GM18526 (cell line): Measurements from ENCODE around the gene SYT2.

ENCODE experiments used
- POLR2A ChIP-seq: IDR thresholded peaks from 3 replicates; pipeline ENCODE4 v1.6.1; 2011; ENCODE audit not compliant: insufficient read length; ENCODE audit errors: extremely low read depth

SYT2 gene

DNA sequence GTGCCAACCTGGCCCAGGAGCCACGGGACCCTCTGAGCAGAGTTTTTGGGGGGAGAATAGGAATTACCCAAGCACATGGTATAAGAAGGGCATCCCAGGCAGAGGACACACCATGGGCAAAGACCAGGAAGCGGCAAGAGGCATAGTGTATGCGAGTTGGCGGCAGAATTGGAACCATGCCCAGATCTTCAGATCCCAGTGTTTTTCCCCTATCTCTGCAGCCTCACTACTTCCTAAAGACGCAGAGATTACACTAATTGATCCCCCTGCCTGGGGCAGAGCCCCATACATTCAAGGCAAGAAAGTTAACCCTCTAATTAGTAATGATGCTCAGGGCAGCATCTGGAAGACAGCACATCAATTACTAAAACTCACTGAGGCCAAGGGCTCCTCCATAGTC is 48.2 kb downstream of the SYT2 start:
- no peak for TF ChIP-seq POLR2A

DNA sequence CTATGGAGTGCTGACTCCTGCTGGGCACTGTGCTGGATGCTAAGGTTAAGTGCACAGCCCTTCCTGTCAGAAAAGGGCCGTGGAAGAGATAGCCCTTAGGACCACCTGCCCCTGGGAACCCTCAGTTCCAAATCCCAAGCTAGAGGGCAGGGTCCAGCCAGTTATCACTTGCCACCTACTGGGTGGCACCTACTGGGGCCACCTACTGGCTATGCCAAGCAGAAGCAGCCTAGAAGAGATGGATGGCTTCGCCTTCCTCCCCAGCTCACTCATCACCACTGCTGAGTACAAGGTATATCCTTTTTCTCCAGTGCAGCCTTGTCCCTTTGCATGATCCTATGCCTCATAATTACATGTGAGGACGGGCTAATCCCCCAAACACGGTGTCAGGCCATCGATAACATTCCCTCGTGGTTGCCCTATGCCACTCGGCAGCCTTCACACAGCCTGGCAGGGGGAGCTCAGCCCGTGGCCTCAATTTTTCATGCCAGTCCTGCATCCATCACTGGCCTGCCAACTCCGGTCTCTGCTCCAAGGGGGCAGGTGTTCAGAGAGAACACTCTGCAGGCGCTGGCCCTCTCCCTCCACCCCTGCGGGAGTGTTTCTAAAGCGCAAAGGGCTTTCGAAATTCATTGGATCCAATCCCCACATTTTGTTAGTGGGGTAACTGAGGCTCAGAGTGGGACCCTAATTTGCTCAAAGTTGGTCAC is 49.0 kb downstream of the SYT2 start:
- TF ChIP-seq POLR2A, result no peak

DNA sequence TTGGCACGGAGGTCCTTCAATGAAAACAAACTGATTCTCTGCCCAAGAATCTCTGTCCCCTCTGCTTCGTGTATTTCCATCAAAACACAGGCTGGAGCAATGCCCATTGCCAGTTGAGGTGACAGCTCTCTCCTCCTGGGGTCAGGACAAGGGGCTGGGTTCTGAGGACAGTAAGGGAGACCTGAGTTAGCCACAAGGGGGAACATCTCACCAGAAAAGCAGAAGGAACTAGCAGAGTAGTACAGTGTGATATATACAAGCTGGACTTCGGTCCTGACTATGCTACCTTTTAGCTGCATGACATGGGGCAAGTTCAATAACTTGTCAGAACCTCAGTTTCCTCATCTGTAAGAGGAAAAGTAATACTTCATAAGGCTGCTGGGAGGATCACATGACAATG is 50.3 kb downstream of the SYT2 start:
- no peak for TF ChIP-seq POLR2A

DNA sequence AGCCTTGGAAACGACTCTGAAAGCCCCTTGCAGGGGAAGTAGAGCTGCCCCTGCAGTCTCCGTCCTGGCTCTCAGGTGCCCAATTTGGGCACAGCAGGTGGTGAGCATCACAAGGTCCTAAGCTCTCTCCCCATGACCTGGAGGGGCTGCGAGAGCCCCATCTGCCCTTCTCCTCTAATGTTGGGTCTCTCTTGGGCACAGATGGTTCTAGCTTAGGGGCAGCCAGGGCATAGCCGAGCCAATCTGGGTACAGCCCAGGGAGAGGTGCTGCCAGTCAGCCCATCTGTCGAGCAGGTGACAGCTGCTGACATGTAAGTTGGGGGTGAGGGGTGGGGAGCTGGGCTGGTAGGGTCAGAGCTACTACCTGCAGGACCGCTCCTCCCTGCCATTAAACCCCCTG is 50.7 kb downstream of the SYT2 start:
- no peak for TF ChIP-seq POLR2A

DNA sequence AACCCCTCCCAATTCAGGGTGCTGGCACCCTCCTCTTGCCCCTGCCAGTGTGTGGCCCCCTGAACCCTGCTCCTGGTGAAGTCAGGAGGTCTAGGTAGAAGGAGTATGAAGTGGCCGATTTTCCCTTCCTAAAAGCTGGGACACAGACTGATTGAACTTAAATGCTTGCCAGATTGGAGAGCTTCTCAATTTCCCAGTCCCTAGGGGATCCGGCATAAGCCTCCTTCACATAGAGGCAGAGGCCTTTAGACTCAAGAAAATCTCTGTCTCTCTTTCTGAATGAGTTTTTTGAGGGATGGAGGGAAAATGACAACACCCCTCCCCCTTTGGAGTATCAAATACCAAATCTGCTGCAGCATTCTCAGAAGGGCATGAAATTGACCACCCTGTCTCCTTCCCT is 51.5 kb downstream of the SYT2 start:
- TF ChIP-seq POLR2A, result no peak

DNA sequence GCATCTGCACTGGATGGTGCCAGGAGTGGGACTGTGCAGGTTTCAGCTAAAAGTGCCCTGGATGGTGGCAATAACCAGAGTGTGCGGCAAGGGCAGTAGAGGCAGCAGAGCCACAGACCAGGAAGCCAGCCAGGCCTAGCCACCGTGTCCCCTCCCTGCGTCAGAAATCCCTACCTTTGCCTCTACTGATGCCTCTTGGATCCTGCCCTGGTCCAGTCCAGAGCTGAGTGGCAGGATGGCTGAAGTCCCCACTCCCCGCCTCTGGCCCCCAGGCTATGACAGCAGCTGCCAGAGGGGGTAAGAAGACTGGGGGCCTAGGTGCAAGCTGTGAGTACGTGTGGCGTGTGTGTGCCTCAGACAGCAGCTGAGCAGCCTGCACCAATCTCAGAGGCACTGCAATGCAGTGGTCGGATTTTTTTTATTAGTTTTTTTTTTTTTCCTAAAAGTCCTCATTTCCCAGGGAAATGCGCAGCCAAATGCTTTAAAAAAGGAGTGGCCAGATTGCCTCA is 51.9 kb downstream of the SYT2 start:
- no peak for TF ChIP-seq POLR2A

DNA sequence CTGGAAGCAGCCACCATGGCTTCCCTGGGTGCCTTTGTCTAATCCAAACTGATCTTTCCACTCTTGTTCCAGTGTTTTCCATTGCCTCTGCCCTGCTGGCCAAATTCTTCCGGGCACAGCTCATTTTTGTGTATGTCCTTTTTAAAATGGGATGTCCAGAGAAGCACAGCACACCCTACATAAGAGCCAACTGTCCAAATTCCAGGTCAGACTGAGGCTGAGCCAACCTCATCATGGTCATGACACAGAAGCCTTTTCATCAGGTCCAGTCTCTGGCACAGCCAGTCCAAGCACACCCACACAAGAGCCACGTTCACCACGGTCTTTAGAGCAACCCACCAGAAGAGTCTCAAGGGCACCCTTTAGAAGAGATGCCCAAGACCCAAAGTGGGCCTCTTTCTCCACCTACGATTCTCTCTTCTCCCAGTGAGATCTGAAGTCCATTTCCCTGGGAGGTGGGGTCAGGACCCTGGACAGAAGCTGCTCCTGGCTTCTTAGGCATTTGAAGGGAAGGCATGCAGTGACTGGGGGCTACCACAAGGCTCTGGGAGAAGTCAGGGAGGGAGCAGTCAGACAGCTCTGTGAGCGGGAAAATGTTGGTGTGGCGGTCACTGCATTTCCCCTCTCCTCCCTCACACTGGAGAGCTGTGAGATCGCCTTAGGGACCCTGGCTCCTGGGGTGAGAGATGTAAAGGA is 53.2 kb downstream of the SYT2 start:
- TF ChIP-seq POLR2A, result no peak

DNA sequence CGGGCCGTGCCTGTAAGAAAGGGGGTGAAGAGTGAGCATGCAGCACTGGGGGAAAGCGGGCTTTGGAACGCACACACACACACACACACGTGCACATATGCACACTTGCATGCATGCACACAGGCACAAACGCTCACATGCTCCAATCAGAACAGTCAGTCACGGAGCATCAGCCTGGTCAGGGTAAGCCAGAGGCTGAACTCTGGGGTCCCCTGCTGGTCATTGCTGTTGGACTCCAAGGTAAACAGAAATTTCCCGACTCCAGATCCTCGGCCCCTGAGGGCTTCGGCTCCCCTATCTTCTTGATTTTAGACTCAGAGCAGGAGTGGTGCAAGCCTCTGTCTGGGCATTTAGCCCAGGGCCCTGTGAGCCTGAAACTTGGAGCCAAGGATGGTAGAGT is 54.2 kb downstream of the SYT2 start:
- TF ChIP-seq POLR2A, result no peak

DNA sequence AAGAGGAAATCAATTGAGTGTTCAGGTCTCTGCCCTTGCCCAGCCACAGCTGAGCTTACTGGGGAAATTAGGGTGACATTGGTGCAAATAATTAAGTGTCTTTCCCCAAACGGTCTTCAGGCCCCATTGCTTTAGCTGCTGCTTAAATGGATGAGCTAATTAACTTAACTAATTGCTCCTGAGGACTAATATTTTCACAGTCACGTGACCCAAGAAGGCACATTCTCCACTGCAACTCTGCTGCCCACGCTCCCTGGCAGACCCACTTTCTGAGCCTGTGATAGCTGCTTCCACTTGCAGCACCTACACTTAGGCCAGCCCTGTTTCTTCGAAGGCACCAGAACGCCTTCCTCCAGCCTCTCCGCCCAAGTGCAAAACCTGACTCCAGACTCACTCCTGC is 56.2 kb downstream of the SYT2 start:
- no peak for TF ChIP-seq POLR2A

DNA sequence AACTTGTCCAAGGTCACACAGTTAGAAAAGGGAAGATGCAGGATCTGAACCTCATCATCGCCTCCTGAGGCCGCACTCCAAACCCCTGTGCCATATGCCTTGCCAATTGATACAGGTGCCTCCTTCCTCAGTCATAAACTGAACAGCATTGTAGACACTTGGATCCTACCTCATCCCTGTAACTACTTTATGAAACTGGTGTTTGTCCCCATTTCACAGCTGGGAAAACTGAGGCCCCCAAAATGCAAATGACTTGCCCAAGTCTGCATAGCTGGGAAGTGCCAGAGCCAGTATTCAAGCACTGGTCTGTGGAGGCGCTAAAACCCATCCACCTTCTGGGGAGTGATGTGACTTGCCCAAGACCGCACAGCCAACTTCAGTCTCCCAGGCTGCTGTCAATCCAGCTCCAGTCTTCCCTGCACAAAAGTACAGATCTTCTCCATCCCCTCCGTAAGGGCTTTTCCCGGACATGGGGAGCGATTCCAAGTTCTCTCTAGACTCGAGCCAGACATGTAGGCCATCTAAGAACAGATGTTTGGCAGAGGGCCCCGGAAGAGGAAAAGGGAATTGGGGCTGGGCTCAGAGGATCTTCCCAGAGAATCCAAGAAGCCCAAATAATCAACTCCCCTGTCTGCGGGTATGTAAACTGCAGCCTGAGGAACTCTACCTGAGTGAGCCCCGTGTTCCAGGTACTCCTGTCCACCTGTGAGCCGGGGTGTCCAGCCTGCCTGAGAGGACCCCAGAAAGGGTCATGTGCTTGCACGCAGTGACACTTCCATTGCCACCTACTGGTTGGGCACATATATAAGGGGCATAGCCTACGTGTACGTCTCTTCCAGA is 60.5 kb downstream of the SYT2 start:
- TF ChIP-seq POLR2A, result no peak

DNA sequence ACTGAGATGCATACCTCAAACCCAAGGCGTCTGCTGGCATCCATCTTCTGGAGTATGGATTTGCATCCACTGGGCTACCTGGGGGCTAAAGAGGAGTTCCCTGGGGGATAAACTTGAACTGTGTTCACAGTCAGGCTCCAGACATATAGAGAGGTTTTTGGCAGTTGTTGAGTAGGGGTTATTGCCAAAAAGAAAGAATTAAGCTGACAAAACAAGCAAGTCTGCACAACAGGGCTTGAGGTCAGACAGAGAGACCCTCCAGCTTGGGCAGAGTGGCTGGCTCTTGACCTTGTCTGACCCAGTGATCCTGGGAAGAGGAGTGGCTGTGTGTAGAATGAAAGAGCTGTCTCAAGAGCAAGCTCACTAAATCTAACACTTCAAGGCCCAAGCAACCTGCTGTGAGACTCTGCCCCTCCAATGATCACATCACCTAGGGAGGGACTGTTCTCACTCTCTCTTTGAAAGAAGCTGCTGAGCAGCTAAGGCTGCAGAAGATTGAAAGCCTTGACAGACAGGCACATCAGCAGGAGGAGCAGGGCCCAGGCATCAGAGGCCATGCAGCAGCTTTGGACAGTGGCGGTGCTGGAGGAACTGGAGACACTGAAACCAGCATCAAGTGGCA is 61.5 kb downstream of the SYT2 start:
- no peak for TF ChIP-seq POLR2A

DNA sequence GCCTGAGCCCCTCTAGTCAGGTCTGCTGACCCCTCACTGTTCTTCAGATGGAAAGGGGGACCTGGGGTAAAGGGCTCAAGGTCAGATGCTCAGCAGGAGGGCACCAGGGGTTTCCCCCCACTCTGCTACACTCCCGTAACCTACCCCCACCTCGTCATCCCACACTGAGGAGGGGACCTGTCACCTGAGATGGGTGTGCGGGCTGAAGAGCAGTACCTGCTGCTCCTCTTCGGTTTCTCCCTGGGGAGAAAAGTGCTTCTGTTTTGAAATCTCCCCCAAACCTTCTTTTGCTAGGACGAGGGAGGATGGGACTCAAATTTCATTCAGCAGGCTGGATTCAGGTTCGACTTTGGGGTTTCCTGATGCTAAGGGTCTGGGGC is 65.2 kb downstream of the SYT2 start:
- TF ChIP-seq POLR2A, result no peak

DNA sequence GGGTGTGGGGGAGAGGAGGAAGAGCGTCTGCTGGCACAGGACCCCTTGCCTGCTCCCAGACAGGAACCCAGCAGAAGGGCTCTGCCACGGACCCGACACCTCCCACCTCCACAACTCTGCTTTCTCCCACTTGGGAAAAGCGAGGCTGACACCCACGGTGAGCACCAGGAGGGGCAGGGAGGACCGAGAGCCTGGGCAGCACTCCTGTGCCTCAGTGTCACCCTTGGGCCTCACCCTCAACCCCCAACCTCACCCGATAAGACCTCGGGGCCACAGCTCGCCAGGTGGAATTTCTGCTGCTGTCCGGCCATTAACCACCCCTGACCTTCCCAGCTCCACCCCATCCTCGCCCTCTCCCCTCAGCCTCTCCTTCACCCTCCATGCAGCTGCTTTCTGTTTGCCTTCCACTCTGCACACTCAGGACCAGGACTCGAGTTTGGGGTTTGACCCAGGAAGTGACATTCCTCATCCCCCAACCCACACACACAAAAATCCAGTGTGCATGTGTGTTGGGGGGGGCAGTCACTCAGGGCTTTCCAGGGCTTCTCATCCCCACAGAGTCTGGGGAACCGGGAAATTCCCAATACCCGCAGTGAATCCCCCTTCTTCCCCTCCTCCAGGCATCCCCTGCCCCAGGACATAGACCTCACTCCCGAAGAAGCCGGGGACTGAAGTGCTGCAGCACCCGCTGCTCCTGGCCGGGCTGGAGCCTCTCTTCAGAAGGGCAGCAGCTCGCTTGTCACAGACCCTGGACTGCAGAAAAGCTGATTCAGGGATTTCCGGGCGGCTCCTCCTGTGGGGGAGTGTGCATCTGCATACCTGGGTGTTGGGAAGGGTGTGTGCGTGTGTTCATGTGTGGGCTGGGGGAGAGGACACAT is 65.8 kb downstream of the SYT2 start:
- TF ChIP-seq POLR2A, result no peak

DNA sequence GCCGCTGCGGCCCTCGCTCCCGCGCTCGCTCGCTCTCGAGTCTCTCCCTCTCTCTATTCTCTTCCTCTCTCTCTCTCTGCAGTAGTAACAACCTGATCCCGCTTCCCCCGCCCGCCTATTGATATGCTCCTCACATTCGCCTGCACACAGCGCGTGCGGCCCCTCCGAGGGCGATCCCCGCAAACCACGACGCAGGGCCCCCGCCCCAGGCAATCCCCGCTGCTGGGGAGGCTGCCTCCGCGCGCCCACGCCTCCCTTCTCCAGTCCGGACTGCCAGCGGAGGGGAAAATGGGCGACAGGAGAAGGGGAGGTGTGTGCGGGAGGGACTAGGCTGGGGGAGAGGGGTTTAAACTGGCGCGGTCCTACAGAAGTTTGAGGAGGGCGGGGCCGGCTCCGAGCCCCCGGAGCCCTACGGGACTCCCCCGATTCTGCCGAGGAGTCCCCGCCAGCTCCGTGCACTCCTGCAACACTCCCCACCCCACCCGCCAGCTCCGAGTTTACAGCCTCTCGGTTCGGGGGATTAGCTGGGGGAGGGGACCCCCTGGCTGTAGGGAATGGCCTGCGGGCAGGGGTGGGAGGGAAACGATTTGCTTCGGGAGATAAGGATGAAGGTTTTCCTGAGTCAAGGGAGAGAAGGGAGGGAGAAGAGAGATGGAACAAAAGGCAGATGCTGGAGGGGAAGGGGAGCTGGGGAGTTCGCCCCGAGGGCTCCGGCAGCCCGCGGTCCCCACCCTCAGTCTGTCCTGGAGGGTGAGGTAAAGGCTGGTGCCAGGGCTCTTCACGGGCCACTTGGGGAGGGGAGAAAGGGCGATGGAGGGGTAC is 66.6 kb downstream of the SYT2 start:
- no peak for TF ChIP-seq POLR2A
